HCT116 (cell line): ENCODE measurements around the gene PRR23E.

ENCODE experiments used
- EGR1 ChIP-seq: IDR thresholded peaks from 2 replicates; pipeline ENCODE4 v1.6.1; 2012; ENCODE audit warnings: low read depth
- EZH2 ChIP-seq: fragments of 200-600 bp; sonication (generic); IDR thresholded peaks from 2 replicates; pipeline ENCODE4 v1.6.1; 2017; ENCODE audit warnings: antibody characterized with exemption, mixed run types
- FOSL1 ChIP-seq: IDR thresholded peaks from 2 replicates; pipeline ENCODE4 v1.6.1; 2012; ENCODE audit warnings: low read depth
- POLR2A ChIP-seq: IDR thresholded peaks from 2 replicates; pipeline ENCODE4 v1.7.0; 2011; ENCODE audit warnings: borderline replicate concordance; ENCODE audit not compliant: insufficient read depth, insufficient read length; ENCODE audit errors: extremely low read depth
- POLR2AphosphoS5 ChIP-seq: IDR thresholded peaks from 2 replicates; pipeline ENCODE4 v1.6.1; 2011; ENCODE audit warnings: mild to moderate bottlenecking, low read depth, low read length, moderate library complexity
- SIN3A ChIP-seq: IDR thresholded peaks from 2 replicates; pipeline ENCODE4 v1.6.1; 2012; ENCODE audit warnings: low read depth
- SP1 ChIP-seq: IDR thresholded peaks from 2 replicates; pipeline ENCODE4 v1.6.1; 2012; ENCODE audit warnings: low read depth
- TCF7L2 ChIP-seq: IDR thresholded peaks from 2 replicates; pipeline ENCODE4 v1.7.0; 2011; ENCODE audit warnings: borderline replicate concordance, inconsistent platforms; ENCODE audit not compliant: insufficient read depth, insufficient read length; ENCODE audit errors: extremely low read depth
- TF ChIP-seq, protein P1 (sequence below), 3 experiments: fragments of 200-600 bp in 1 of 3; sonication (generic) in 1 of 3; IDR thresholded peaks in 2 of 3; conservative IDR thresholded peaks in 1 of 3; 2 replicates each; pipeline ENCODE4 v1.5.1; 2012 to 2017; ENCODE audit warnings: low read depth in 2 of 3, low read length in 2 of 3, antibody characterized with exemption in 1 of 3, borderline replicate concordance in 1 of 3, control low read depth in 1 of 3, mild to moderate bottlenecking in 1 of 3, mixed read lengths in 1 of 3, mixed run types in 1 of 3, moderate library complexity in 1 of 3; ENCODE audit not compliant: insufficient read depth in 1 of 3
- TF ChIP-seq, protein P2 (sequence below): IDR thresholded peaks from 2 replicates; pipeline ENCODE4 v1.6.1; 2012
- TF ChIP-seq, protein P3 (sequence below): IDR thresholded peaks from 2 replicates; pipeline ENCODE4 v1.6.1; 2012; ENCODE audit warnings: low read depth
- TF ChIP-seq, protein P4 (sequence below): IDR thresholded peaks from 2 replicates; pipeline ENCODE4 v1.6.1; 2012
- TF ChIP-seq, protein P5 (sequence below): IDR thresholded peaks from 2 replicates; pipeline ENCODE4 v1.6.1; 2011; ENCODE audit warnings: mild to moderate bottlenecking, low read length, moderate library complexity; ENCODE audit not compliant: insufficient replicate concordance; ENCODE audit errors: extremely low read depth

DNA sequence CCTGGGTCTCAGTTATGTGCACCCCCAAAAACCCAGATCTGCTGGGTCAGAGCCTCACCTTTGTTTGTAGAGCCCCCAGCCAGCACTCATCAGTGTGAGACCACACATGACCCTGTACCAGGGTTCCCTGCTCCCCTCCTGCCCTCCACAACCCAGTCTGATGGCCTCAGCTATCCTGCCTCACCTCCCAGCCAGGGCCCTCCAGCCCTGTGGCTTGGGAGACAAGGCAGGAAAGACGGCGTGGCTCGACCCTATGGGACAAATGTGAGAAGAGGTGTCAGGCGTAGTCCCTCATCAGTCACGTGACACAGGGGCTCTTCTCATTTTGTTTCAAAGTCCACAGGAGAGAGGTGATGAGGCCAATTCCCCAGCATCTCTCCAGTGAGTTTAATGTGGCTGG is 28.3 kb upstream of the PRR23E start:
- TF ChIP-seq, protein P1, sequence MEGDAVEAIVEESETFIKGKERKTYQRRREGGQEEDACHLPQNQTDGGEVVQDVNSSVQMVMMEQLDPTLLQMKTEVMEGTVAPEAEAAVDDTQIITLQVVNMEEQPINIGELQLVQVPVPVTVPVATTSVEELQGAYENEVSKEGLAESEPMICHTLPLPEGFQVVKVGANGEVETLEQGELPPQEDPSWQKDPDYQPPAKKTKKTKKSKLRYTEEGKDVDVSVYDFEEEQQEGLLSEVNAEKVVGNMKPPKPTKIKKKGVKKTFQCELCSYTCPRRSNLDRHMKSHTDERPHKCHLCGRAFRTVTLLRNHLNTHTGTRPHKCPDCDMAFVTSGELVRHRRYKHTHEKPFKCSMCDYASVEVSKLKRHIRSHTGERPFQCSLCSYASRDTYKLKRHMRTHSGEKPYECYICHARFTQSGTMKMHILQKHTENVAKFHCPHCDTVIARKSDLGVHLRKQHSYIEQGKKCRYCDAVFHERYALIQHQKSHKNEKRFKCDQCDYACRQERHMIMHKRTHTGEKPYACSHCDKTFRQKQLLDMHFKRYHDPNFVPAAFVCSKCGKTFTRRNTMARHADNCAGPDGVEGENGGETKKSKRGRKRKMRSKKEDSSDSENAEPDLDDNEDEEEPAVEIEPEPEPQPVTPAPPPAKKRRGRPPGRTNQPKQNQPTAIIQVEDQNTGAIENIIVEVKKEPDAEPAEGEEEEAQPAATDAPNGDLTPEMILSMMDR (IDR thresholded peaks at IDR 0.05 in 2 of 3, conservative IDR thresholded peaks at IDR 0.05 in 1 of 3; ENCODE audit: borderline replicate concordance in 1 of 3, insufficient read depth in 1 of 3, low read depth in 2 of 3, low read length in 2 of 3): no peak
- TF ChIP-seq POLR2A: no peak
- TF ChIP-seq, protein P2, sequence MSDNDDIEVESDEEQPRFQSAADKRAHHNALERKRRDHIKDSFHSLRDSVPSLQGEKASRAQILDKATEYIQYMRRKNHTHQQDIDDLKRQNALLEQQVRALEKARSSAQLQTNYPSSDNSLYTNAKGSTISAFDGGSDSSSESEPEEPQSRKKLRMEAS: no peak
- TF ChIP-seq FOSL1: no peak
- no peak for TF ChIP-seq SP1
- TF ChIP-seq SIN3A: no peak
- TF ChIP-seq TCF7L2: no peak
- TF ChIP-seq, protein P3, sequence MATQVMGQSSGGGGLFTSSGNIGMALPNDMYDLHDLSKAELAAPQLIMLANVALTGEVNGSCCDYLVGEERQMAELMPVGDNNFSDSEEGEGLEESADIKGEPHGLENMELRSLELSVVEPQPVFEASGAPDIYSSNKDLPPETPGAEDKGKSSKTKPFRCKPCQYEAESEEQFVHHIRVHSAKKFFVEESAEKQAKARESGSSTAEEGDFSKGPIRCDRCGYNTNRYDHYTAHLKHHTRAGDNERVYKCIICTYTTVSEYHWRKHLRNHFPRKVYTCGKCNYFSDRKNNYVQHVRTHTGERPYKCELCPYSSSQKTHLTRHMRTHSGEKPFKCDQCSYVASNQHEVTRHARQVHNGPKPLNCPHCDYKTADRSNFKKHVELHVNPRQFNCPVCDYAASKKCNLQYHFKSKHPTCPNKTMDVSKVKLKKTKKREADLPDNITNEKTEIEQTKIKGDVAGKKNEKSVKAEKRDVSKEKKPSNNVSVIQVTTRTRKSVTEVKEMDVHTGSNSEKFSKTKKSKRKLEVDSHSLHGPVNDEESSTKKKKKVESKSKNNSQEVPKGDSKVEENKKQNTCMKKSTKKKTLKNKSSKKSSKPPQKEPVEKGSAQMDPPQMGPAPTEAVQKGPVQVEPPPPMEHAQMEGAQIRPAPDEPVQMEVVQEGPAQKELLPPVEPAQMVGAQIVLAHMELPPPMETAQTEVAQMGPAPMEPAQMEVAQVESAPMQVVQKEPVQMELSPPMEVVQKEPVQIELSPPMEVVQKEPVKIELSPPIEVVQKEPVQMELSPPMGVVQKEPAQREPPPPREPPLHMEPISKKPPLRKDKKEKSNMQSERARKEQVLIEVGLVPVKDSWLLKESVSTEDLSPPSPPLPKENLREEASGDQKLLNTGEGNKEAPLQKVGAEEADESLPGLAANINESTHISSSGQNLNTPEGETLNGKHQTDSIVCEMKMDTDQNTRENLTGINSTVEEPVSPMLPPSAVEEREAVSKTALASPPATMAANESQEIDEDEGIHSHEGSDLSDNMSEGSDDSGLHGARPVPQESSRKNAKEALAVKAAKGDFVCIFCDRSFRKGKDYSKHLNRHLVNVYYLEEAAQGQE: no peak
- TF ChIP-seq EGR1: no peak
- no peak for TF ChIP-seq EZH2
- TF ChIP-seq, protein P4, sequence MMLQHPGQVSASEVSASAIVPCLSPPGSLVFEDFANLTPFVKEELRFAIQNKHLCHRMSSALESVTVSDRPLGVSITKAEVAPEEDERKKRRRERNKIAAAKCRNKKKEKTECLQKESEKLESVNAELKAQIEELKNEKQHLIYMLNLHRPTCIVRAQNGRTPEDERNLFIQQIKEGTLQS: no peak
- TF ChIP-seq, protein P5, sequence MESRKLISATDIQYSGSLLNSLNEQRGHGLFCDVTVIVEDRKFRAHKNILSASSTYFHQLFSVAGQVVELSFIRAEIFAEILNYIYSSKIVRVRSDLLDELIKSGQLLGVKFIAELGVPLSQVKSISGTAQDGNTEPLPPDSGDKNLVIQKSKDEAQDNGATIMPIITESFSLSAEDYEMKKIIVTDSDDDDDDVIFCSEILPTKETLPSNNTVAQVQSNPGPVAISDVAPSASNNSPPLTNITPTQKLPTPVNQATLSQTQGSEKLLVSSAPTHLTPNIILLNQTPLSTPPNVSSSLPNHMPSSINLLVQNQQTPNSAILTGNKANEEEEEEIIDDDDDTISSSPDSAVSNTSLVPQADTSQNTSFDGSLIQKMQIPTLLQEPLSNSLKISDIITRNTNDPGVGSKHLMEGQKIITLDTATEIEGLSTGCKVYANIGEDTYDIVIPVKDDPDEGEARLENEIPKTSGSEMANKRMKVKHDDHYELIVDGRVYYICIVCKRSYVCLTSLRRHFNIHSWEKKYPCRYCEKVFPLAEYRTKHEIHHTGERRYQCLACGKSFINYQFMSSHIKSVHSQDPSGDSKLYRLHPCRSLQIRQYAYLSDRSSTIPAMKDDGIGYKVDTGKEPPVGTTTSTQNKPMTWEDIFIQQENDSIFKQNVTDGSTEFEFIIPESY: no peak
- TF ChIP-seq POLR2AphosphoS5: no peak
